ENCODE measurements around the gene INO80C. TPM values are rescaled to one million over a fixed set of nuclear protein-coding genes. Genes with fewer than 3 reads are reported as not detected.

Gene INO80C
- total RNA-seq, 2 donors from 2014 or later: 11.1 to 13.9 TPM

GRCh38 chr18:35451032-35451431 lies 46.7 kb downstream of the INO80C start:
- H3K4me3 ChIP-seq: no peak overlapping the region
- H3K36me3 ChIP-seq: no peaks in the 10 kb centered on the region
- no peaks in the 10 kb centered on the region for H3K27me3 ChIP-seq
- H3K27ac ChIP-seq: no peak overlapping the region
- no peak for TF ChIP-seq CTCF (IDR thresholded peaks at IDR 0.05)
- no peaks in the 10 kb centered on the region for H3K9me3 ChIP-seq
- H3K4me1 ChIP-seq: no peaks in the 10 kb centered on the region
- DNase-seq (ENCODE audit: low spot score): no peak

DNA sequence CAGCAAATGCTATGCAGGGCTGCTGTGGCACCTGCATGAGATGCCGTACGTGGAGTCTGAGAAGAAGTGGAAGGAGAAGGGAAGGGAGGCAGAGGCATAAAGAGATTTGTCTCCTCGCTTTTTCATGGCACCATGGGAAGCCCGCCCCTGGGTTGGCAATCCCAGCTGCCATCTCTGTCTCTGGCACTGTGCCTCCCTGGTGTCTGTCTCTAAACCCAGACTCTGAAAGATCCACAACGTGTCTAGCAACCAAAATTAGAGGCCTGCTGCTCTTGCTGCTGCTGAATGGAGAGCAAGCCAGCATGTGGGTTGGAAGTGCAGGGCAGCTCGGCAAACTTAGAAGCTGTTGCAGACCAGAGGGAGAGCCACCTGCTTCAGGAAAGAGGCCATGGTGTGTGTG lies 53.1 kb downstream of the INO80C start:
- Histone ChIP-seq H3K9me3 (no peaks in the 10 kb centered on the region), H3K27me3 (no peaks in the 10 kb centered on the region), H3K4me3 (no peak overlapping the region), H3K4me1 (no peaks in the 10 kb centered on the region), H3K36me3 (no peaks in the 10 kb centered on the region), H3K27ac (no peak overlapping the region)
- DNase-seq (ENCODE audit: low spot score): no peak
- no peak for TF ChIP-seq CTCF (IDR thresholded peaks at IDR 0.05)

DNA sequence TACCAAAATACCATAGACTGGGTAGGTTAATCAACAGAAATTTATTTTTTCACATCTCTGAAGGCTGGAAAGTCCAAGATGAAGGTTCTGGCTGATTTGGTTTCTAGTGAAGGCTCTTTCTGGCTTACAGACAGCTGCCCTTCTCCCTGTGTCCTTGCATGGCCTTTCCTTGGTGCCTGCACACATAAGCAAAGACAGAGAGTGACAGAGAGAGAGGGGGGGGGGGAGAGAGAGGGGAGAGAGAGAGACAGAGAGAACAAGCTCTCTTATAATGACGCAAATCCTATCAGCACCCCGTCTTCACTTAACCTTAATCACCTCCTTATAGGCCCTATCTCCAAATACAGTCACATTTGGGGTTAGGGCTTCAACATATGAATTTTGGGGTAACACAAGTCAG lies 53.9 kb downstream of the INO80C start:
- DNase-seq (ENCODE audit: low spot score): no peak
- Histone ChIP-seq H3K27me3 (no peaks in the 10 kb centered on the region), H3K4me3 (no peak overlapping the region), H3K36me3 (no peaks in the 10 kb centered on the region), H3K27ac (no peak overlapping the region), H3K9me3 (no peaks in the 10 kb centered on the region), H3K4me1 (no peaks in the 10 kb centered on the region)
- TF ChIP-seq CTCF (IDR thresholded peaks at IDR 0.05): no peak

- Histone ChIP-seq H3K4me1 (no peaks in the 10 kb centered on the region), H3K4me3 (no peak overlapping the region), H3K27me3 (no peaks in the 10 kb centered on the region), H3K27ac (no peak overlapping the region), H3K9me3 (no peaks in the 10 kb centered on the region), H3K36me3 (no peaks in the 10 kb centered on the region)
- DNase-seq (ENCODE audit: low spot score): no peak
- no peak for TF ChIP-seq CTCF (IDR thresholded peaks at IDR 0.05)
Observed at GRCh38 chr18:35443434-35443833, 54.3 kb downstream of the INO80C start.

DNA sequence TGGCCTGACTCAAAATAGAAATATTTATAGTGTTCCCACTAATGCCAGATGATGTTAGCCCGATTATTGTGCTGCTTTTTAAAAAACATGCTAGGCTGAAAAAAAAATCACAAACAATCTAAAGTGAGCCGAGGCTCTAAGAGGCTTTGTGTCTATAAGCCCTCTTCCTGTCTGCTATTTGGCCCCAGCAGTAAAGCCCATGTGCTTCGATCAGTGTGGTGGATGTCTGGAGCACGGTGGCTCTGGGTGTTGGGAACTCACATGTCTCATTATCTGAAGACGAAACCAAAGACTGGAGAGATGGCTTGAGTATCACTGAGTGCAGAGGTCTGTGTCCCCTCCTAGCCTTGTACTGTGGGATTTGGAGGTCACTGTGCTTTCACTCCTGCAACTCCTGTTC lies 55.1 kb downstream of the INO80C start:
- TF ChIP-seq CTCF (IDR thresholded peaks at IDR 0.05): no peak
- no peak overlapping the region for H3K27ac ChIP-seq
- no peak overlapping the region for H3K4me3 ChIP-seq
- H3K27me3 ChIP-seq: no peaks in the 10 kb centered on the region
- DNase-seq (ENCODE audit: low spot score): no peak
- no peaks in the 10 kb centered on the region for H3K9me3 ChIP-seq
- H3K36me3 ChIP-seq: no peaks in the 10 kb centered on the region
- H3K4me1 ChIP-seq: no peaks in the 10 kb centered on the region

- Histone ChIP-seq H3K4me3 (no peak overlapping the region), H3K4me1 (no peaks in the 10 kb centered on the region), H3K27me3 (no peaks in the 10 kb centered on the region), H3K9me3 (no peaks in the 10 kb centered on the region), H3K27ac (no peak overlapping the region), H3K36me3 (no peaks in the 10 kb centered on the region)
- no peak for TF ChIP-seq CTCF (IDR thresholded peaks at IDR 0.05)
- no peak for DNase-seq (ENCODE audit: low spot score)
Observed at GRCh38 chr18:35441857-35442595, 55.7 kb downstream of the INO80C start.
